Liver (tissue), 9 donors: ENCODE results near the gene WIPF2. TPM values are rescaled to one million over a fixed set of nuclear protein-coding genes. Genes with fewer than 3 reads are reported as not detected.

Experiments
- DNase-seq: peaks from one replicate; pipeline ENCODE4 v3.0.0-alpha.2; 2017; ENCODE audit warnings: low spot score
- H3K27ac ChIP-seq, 2 donors: one replicate each; pipeline ENCODE4 v1.7.0; 2013; ENCODE audit warnings: inconsistent platforms in 2 of 2, low read length in 2 of 2, control low read depth in 1 of 2, low read depth in 1 of 2, mild to moderate bottlenecking in 1 of 2
- H3K27me3 ChIP-seq, 4 donors: one replicate each; pipeline versions ENCODE4 v1.6.1 to v1.7.0; 2013; ENCODE audit warnings: low read length in 3 of 4, inconsistent platforms in 1 of 4, mild to moderate bottlenecking in 1 of 4, moderate library complexity in 1 of 4; ENCODE audit not compliant: control insufficient read depth in 4 of 4, insufficient read depth in 4 of 4
- H3K36me3 ChIP-seq, 4 donors: one replicate each; pipeline versions ENCODE4 v1.6.1 to v1.7.0; 2013; ENCODE audit warnings: low read length in 3 of 4, mild to moderate bottlenecking in 3 of 4, low read depth in 1 of 4, moderate library complexity in 1 of 4; ENCODE audit not compliant: control insufficient read depth in 4 of 4, insufficient read depth in 3 of 4
- H3K4me1 ChIP-seq, 4 donors: one replicate each; pipeline versions ENCODE4 v1.6.1 to v1.7.0; 2013; ENCODE audit warnings: low read length in 3 of 4, mild to moderate bottlenecking in 3 of 4, moderate library complexity in 1 of 4; ENCODE audit not compliant: control insufficient read depth in 4 of 4, insufficient read depth in 4 of 4
- H3K4me3 ChIP-seq, 3 donors: one replicate each; pipeline versions ENCODE4 v1.6.1 to v1.7.0; 2013; ENCODE audit warnings: low read length in 3 of 3, control low read depth in 1 of 3, low read depth in 1 of 3, mild to moderate bottlenecking in 1 of 3
- H3K9ac ChIP-seq, 2 donors: one replicate each; pipeline ENCODE4 v1.7.0; 2013; ENCODE audit warnings: low read length in 2 of 2, mild to moderate bottlenecking in 2 of 2, moderate library complexity in 2 of 2, control low read depth in 1 of 2, low read depth in 1 of 2
- H3K9me3 ChIP-seq, 4 donors: one replicate each; pipeline versions ENCODE4 v1.6.1 to v1.7.0; 2013; ENCODE audit warnings: low read length in 3 of 4; ENCODE audit not compliant: control insufficient read depth in 4 of 4
- EGR1 ChIP-seq, 2 donors: IDR thresholded peaks; 2 replicates each; pipeline ENCODE4 v1.6.1; 2016 to 2018; ENCODE audit warnings: antibody characterized with exemption in 2 of 2, low read depth in 2 of 2
- FOXA1 ChIP-seq: IDR thresholded peaks from 2 replicates; pipeline ENCODE4 v1.6.1; 2016; ENCODE audit warnings: antibody characterized with exemption
- FOXA2 ChIP-seq: IDR thresholded peaks from 2 replicates; pipeline ENCODE4 v1.6.1; 2016; ENCODE audit warnings: antibody characterized with exemption
- GABPA ChIP-seq, 2 donors: IDR thresholded peaks in 1 of 2; conservative IDR thresholded peaks in 1 of 2; 2 replicates each; pipeline ENCODE4 v1.6.1; 2016; ENCODE audit warnings: antibody characterized with exemption in 2 of 2, mild to moderate bottlenecking in 1 of 2, moderate library complexity in 1 of 2
- HNF4A ChIP-seq, 2 donors: conservative IDR thresholded peaks; 2 replicates each; pipeline ENCODE4 v1.6.1; 2016; ENCODE audit warnings: antibody characterized with exemption in 2 of 2, mild to moderate bottlenecking in 2 of 2
- HNF4G ChIP-seq: IDR thresholded peaks from 2 replicates; pipeline ENCODE4 v1.6.1; 2016; ENCODE audit warnings: antibody characterized with exemption
- JUND ChIP-seq, 2 donors: IDR thresholded peaks; 2 replicates each; pipeline ENCODE4 v1.6.1; 2016; ENCODE audit warnings: antibody characterized with exemption in 2 of 2
- NR2F2 ChIP-seq: IDR thresholded peaks from 2 replicates; pipeline ENCODE4 v1.6.1; 2016; ENCODE audit warnings: antibody characterized with exemption
- RAD21 ChIP-seq, 2 donors: IDR thresholded peaks; 2 replicates each; pipeline ENCODE4 v1.6.1; 2016; ENCODE audit warnings: antibody characterized with exemption in 2 of 2, mild to moderate bottlenecking in 2 of 2
- RXRA ChIP-seq, 2 donors: IDR thresholded peaks; 2 replicates each; pipeline ENCODE4 v1.6.1; 2017 to 2018; ENCODE audit warnings: antibody characterized with exemption in 2 of 2, mild to moderate bottlenecking in 1 of 2
- SP1 ChIP-seq: IDR thresholded peaks from 2 replicates; pipeline ENCODE4 v1.6.1; 2018; ENCODE audit warnings: antibody characterized with exemption, mild to moderate bottlenecking
- YY1 ChIP-seq: IDR thresholded peaks from 2 replicates; pipeline ENCODE4 v1.6.1; 2016; ENCODE audit warnings: antibody characterized with exemption, mild to moderate bottlenecking
- WGBS: extraction: QIAGEN DNeasy Blood & Tissue Kit; methylation state at CpG from one replicate; pipeline ENCODE4 v1.1.7; 2013; 5-methylcytosine and 5-hydroxymethylcytosine counted together
- polyA plus RNA-seq, 2 donors: library from polyadenylated mRNA; stranded (reverse) in 1 of 2; unstranded in 1 of 2; fragments of 200-250 nt in 1 of 2; fragments of >200 nt in 1 of 2; fragmentation: Nextera tagmentation in 1 of 2; extraction: Ambion mirVana in 1 of 2; gene quantifications; one replicate each; pipeline versions ENCODE4 v1.2.1 to v1.2.3, GENCODE V29; 2013 to 2015
- total RNA-seq, 2 donors: library from RNA; depleted of rRNA; stranded (reverse); fragments of >200 nt; gene quantifications; one replicate each; pipeline ENCODE4 v1.2.3, GENCODE V29; 2014
- TF ChIP-seq, protein P1 (sequence below): fragments of 150-350 bp; IDR thresholded peaks from 2 replicates; pipeline ENCODE4 v1.5.1; 2017; ENCODE audit warnings: improper control_type of control experiment, low read depth, low read length; ENCODE audit not compliant: missing input control
- TF ChIP-seq, protein P2 (sequence below): IDR thresholded peaks from 2 replicates; pipeline ENCODE4 v1.6.1; 2016; ENCODE audit warnings: antibody characterized with exemption, mild to moderate bottlenecking
- TF ChIP-seq, protein P3 (sequence below): IDR thresholded peaks from 2 replicates; pipeline ENCODE4 v1.6.1; 2016; ENCODE audit warnings: antibody characterized with exemption
- TF ChIP-seq, protein P4 (sequence below): IDR thresholded peaks from 2 replicates; pipeline ENCODE4 v1.6.1; 2016; ENCODE audit warnings: antibody characterized with exemption
- TF ChIP-seq, protein P5 (sequence below): IDR thresholded peaks from 2 replicates; pipeline ENCODE4 v1.6.1; 2016; ENCODE audit warnings: antibody characterized with exemption
- donor health status: healthy.
- donor health status: healthy.
- donor health status: healthy.
- donor health status: healthy.
- donor health status: healthy.

The WIPF2 gene
- total and polyA plus RNA-seq, 4 donors = 4.4 to 5.6 (median 5.2) TPM

DNA sequence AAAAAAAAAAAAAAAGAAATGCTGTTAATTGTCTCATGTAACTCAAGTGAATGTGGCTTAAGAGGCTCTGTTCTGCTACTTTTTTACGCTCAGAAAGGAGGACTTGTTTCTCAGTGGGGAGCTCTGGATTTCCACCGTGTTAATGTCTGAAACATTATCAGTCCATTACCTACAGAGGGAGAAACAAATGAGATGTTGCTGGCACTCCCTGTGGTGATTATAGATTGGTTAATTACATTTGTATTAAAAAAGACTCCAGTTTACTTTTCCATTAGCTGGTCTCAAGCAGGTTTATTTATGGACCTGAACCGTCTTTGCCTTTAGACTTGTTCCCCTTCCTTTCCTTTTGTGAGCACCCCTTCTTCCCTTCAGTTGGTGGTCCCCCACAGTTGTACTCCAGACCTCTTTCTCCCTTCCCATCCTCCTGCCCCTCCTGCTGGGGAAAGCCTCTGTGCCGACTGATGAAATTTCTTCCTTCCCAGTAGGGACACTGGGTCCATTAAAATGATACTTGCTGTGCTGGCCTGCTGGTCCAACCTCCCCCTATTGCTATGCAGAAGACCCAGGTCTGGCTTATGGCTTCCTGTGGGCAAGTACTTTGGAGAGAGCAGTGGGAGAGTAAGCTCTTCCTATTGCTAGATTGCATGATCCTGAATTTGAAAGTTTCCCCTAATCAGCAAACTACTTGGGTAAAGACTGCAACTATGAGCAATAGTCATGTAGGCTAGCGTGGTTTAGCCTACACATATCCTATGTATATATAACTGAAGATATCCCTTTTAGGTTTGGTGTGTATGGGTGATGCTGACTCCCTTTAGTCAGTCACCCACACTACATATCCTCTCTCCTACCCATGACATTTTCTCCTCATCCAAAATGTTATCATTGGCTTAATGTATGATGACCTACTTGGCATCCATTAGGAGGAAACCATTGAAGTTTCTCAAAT is 76.7 kb downstream of the WIPF2 start:
- DNase-seq = no peak
- no peak overlapping the region for H3K4me3 ChIP-seq
- no peak overlapping the region for H3K9ac ChIP-seq
- no peaks in the 10 kb centered on the region for H3K27me3 ChIP-seq
- no peak overlapping the region for H3K27ac ChIP-seq
- peaks cover 0 to 3% (median 0%) of the 10 kb centered on the region in 4 donors for H3K36me3 ChIP-seq
- TF ChIP-seq, protein P1, sequence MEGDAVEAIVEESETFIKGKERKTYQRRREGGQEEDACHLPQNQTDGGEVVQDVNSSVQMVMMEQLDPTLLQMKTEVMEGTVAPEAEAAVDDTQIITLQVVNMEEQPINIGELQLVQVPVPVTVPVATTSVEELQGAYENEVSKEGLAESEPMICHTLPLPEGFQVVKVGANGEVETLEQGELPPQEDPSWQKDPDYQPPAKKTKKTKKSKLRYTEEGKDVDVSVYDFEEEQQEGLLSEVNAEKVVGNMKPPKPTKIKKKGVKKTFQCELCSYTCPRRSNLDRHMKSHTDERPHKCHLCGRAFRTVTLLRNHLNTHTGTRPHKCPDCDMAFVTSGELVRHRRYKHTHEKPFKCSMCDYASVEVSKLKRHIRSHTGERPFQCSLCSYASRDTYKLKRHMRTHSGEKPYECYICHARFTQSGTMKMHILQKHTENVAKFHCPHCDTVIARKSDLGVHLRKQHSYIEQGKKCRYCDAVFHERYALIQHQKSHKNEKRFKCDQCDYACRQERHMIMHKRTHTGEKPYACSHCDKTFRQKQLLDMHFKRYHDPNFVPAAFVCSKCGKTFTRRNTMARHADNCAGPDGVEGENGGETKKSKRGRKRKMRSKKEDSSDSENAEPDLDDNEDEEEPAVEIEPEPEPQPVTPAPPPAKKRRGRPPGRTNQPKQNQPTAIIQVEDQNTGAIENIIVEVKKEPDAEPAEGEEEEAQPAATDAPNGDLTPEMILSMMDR = no peak
- TF ChIP-seq GABPA (IDR thresholded peaks at IDR 0.05 in 1 of 2, conservative IDR thresholded peaks at IDR 0.05 in 1 of 2) = no peak
- TF ChIP-seq, protein P2, sequence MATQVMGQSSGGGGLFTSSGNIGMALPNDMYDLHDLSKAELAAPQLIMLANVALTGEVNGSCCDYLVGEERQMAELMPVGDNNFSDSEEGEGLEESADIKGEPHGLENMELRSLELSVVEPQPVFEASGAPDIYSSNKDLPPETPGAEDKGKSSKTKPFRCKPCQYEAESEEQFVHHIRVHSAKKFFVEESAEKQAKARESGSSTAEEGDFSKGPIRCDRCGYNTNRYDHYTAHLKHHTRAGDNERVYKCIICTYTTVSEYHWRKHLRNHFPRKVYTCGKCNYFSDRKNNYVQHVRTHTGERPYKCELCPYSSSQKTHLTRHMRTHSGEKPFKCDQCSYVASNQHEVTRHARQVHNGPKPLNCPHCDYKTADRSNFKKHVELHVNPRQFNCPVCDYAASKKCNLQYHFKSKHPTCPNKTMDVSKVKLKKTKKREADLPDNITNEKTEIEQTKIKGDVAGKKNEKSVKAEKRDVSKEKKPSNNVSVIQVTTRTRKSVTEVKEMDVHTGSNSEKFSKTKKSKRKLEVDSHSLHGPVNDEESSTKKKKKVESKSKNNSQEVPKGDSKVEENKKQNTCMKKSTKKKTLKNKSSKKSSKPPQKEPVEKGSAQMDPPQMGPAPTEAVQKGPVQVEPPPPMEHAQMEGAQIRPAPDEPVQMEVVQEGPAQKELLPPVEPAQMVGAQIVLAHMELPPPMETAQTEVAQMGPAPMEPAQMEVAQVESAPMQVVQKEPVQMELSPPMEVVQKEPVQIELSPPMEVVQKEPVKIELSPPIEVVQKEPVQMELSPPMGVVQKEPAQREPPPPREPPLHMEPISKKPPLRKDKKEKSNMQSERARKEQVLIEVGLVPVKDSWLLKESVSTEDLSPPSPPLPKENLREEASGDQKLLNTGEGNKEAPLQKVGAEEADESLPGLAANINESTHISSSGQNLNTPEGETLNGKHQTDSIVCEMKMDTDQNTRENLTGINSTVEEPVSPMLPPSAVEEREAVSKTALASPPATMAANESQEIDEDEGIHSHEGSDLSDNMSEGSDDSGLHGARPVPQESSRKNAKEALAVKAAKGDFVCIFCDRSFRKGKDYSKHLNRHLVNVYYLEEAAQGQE = no peak
- TF ChIP-seq, protein P3, sequence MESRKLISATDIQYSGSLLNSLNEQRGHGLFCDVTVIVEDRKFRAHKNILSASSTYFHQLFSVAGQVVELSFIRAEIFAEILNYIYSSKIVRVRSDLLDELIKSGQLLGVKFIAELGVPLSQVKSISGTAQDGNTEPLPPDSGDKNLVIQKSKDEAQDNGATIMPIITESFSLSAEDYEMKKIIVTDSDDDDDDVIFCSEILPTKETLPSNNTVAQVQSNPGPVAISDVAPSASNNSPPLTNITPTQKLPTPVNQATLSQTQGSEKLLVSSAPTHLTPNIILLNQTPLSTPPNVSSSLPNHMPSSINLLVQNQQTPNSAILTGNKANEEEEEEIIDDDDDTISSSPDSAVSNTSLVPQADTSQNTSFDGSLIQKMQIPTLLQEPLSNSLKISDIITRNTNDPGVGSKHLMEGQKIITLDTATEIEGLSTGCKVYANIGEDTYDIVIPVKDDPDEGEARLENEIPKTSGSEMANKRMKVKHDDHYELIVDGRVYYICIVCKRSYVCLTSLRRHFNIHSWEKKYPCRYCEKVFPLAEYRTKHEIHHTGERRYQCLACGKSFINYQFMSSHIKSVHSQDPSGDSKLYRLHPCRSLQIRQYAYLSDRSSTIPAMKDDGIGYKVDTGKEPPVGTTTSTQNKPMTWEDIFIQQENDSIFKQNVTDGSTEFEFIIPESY = no peak
- no peak for TF ChIP-seq NR2F2
- TF ChIP-seq FOXA2 = no peak
- no peak for TF ChIP-seq JUND (IDR thresholded peaks at IDR 0.05)
- TF ChIP-seq, protein P4, sequence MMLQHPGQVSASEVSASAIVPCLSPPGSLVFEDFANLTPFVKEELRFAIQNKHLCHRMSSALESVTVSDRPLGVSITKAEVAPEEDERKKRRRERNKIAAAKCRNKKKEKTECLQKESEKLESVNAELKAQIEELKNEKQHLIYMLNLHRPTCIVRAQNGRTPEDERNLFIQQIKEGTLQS = no peak
- TF ChIP-seq FOXA1 = no peak
- no peak for TF ChIP-seq RAD21 (IDR thresholded peaks at IDR 0.05)
- TF ChIP-seq EGR1 (IDR thresholded peaks at IDR 0.05; ENCODE audit: low read depth in 2 of 2) = no peak
- TF ChIP-seq YY1 = no peak
- TF ChIP-seq HNF4G = no peak
- TF ChIP-seq, protein P5, sequence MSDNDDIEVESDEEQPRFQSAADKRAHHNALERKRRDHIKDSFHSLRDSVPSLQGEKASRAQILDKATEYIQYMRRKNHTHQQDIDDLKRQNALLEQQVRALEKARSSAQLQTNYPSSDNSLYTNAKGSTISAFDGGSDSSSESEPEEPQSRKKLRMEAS = no peak
- no peak for TF ChIP-seq HNF4A (conservative IDR thresholded peaks at IDR 0.05)
- TF ChIP-seq RXRA (IDR thresholded peaks at IDR 0.05) = no peak
- no peak for TF ChIP-seq SP1
- WGBS = 95% methylated on average over 5 of the region's 5 CpGs
- H3K9me3 ChIP-seq = no peaks in the 10 kb centered on the region
- H3K4me1 ChIP-seq = no peaks in the 10 kb centered on the region
